ENCODE results near the gene PDE6C.

PDE6C gene

GRCh38 chr10:93628858-93629257, 16.5 kb downstream of the PDE6C start:
- DNase-seq, result no peak
- intact Hi-C loops (cut with DNase I), result no loop called here

GRCh38 chr10:93629647-93630305, 17.4 kb downstream of the PDE6C start:
- intact Hi-C loops (cut with DNase I), result no loop called here
- DNase-seq, result no peak

GRCh38 chr10:93630625-93631557, 18.6 kb downstream of the PDE6C start:
- no peak for DNase-seq
- intact Hi-C loops (cut with DNase I), result no loop called here

- intact Hi-C loops (cut with DNase I), result no loop called here
- DNase-seq, result no peak
Observed at GRCh38 chr10:93639791-93640190, 27.5 kb downstream of the PDE6C start.

- DNase-seq, result no peak
- intact Hi-C loops (cut with DNase I), result no loop called here
Observed at GRCh38 chr10:93652857-93653256, 40.5 kb downstream of the PDE6C start.

- no peak for DNase-seq
Observed at GRCh38 chr10:93654201-93654600, 41.9 kb downstream of the PDE6C start.

GRCh38 chr10:93656155-93656554, 43.8 kb downstream of the PDE6C start:
- no peak for DNase-seq

More at GRCh38 chr10:93654201-93654600, 41.9 kb downstream of the PDE6C start:
- intact Hi-C loops (cut with DNase I), result no loop called here

GRCh38 chr10:93657757-93658156, 45.4 kb downstream of the PDE6C start:
- intact Hi-C loops (cut with DNase I), result no loop called here
- DNase-seq, result no peak

More at GRCh38 chr10:93656155-93656554, 43.8 kb downstream of the PDE6C start:
- intact Hi-C loops (cut with DNase I), result no loop called here

GRCh38 chr10:93666030-93666429, 53.7 kb downstream of the PDE6C start:
- DNase-seq, result no peak
- intact Hi-C loops (cut with DNase I), result no loop called here

GRCh38 chr10:93667795-93668194, 55.5 kb downstream of the PDE6C start:
- no peak for DNase-seq
- intact Hi-C loops (cut with DNase I), result no loop called here

GRCh38 chr10:93670372-93670771, 58.0 kb downstream of the PDE6C start:
- intact Hi-C loops (cut with DNase I), result no loop called here

GRCh38 chr10:93671042-93671441, 58.7 kb downstream of the PDE6C start:
- intact Hi-C loops (cut with DNase I), result no loop called here
- no peak for DNase-seq

More at GRCh38 chr10:93670372-93670771, 58.0 kb downstream of the PDE6C start:
- no peak for DNase-seq

- no peak for DNase-seq
- intact Hi-C loops (cut with DNase I), result no loop called here
Observed at GRCh38 chr10:93672022-93672678, 59.8 kb downstream of the PDE6C start.

GRCh38 chr10:93672890-93673289, 60.6 kb downstream of the PDE6C start:
- intact Hi-C loops (cut with DNase I), result no loop called here
- DNase-seq, result no peak

GRCh38 chr10:93673791-93674190, 61.5 kb downstream of the PDE6C start:
- no peak for DNase-seq
- intact Hi-C loops (cut with DNase I), result no loop called here

GRCh38 chr10:93678386-93678785, 66.0 kb downstream of the PDE6C start:
- intact Hi-C loops (cut with DNase I), result no loop called here
- peak in 1 of 10 donors; percentile 29 for DNase-seq

- DNase-seq, result no peak
- intact Hi-C loops (cut with DNase I), result no loop called here
Observed at GRCh38 chr10:93678805-93679587, 66.7 kb downstream of the PDE6C start.

GRCh38 chr10:93680412-93681047, 68.2 kb downstream of the PDE6C start:
- no peak for DNase-seq
- intact Hi-C loops (cut with DNase I), result loop anchor here (1.0 to 2.0 kb wide), 2 partner anchors 126 to 304 kb away; no protein-coding TSS in a partner anchor

- intact Hi-C loops (cut with DNase I), result no loop called here
- DNase-seq, result no peak
Observed at GRCh38 chr10:93687737-93688136, 75.4 kb downstream of the PDE6C start.

- DNase-seq, result no peak
- intact Hi-C loops (cut with DNase I), result no loop called here
Observed at GRCh38 chr10:93695740-93696139, 83.4 kb downstream of the PDE6C start.

Data from posterior cingulate gyrus (tissue), 11 donors.